Uterus (tissue), 4 donors: ENCODE measurements around the gene KDF1. TPM values are rescaled to one million over a fixed set of nuclear protein-coding genes. Genes with fewer than 3 reads are reported as not detected.
A peak's percentile ranks its signal among the peaks of the same experiment; 100 is the strongest.

ENCODE experiments used
- DNase-seq, 2 donors: peaks; one replicate each; pipeline ENCODE4 v3.0.0-alpha.2; 2019 to 2020
- H3K27ac ChIP-seq, 2 donors: fragments of 200-600 bp; sonication (generic); 1 replicate in 1 of 2; 2 replicates in 1 of 2; pipeline ENCODE4 v1.5.1; 2016 to 2018
- H3K27me3 ChIP-seq, 2 donors: fragments of 200-600 bp; sonication (generic); one replicate each; pipeline ENCODE4 v1.5.1; 2018 to 2019; ENCODE audit warnings: control low read depth in 1 of 2
- H3K36me3 ChIP-seq, 2 donors: fragments of 200-600 bp; sonication (generic); one replicate each; pipeline ENCODE4 v1.5.1; 2019; ENCODE audit warnings: control low read depth in 1 of 2
- H3K4me1 ChIP-seq, 2 donors: fragments of 200-600 bp; sonication (generic); one replicate each; pipeline ENCODE4 v1.5.1; 2018 to 2019; ENCODE audit warnings: control low read depth in 1 of 2
- H3K4me3 ChIP-seq, 2 donors: fragments of 200-600 bp; sonication (generic); 1 replicate in 1 of 2; 2 replicates in 1 of 2; pipeline ENCODE4 v1.5.1; 2018 to 2019; ENCODE audit warnings: mild to moderate bottlenecking in 1 of 2
- H3K9me3 ChIP-seq, 2 donors: fragments of 200-600 bp; sonication (generic); one replicate each; pipeline ENCODE4 v1.5.1; 2019; ENCODE audit warnings: control low read depth in 1 of 2
- CTCF ChIP-seq, 4 experiments: fragments of 200-600 bp in 2 of 4; fragments of 450-650 bp in 2 of 4; sonication (generic) in 2 of 4; IDR thresholded peaks; one replicate each; pipeline ENCODE4 v1.5.1; 2016 to 2019; ENCODE audit warnings: antibody characterized with exemption in 4 of 4, mild to moderate bottlenecking in 2 of 4, moderate library complexity in 1 of 4
- POLR2A ChIP-seq, 2 donors: fragments of 450-650 bp; IDR thresholded peaks; one replicate each; pipeline ENCODE4 v1.6.1; 2016; ENCODE audit warnings: antibody characterized with exemption in 2 of 2, mild to moderate bottlenecking in 1 of 2, moderate library complexity in 1 of 2
- intact Hi-C: fragments of 100-400 bp; cut with DNase I; formaldehyde crosslinking; loops from one replicate; pipeline ENCODE4 v1.15.1; 2023; ENCODE audit warnings: low total_unique reads
- total RNA-seq, 4 donors: library from RNA; depleted of rRNA in 3 of 4; stranded (reverse); fragments of >200 nt in 3 of 4; gene quantifications; one replicate each; pipeline versions ENCODE4 v1.1.0 to v1.2.4, GENCODE V29; 2014 to 2023
- donor health status: DM: yes; HTN: yes; CAD: no.

Gene KDF1
- total RNA-seq, 4 donors from 2014 or later, result 1.9 TPM; not detected in 3

GRCh38 chr1:26998429-26999300 is 38.4 kb upstream of the KDF1 start:
- no peaks in the 10 kb centered on the region for H3K9me3 ChIP-seq
- H3K4me3 ChIP-seq, result no peak overlapping the region
- TF ChIP-seq CTCF (IDR thresholded peaks at IDR 0.05) (no peak), POLR2A (IDR thresholded peaks at IDR 0.05) (no peak)
- H3K27ac ChIP-seq, result peak overlapping the region; percentile 78 to 86
- intact Hi-C loops, result loop anchor here (5.0 kb wide), 1 partner anchor 99 kb away; no protein-coding TSS in a partner anchor
- no peaks in the 10 kb centered on the region for H3K27me3 ChIP-seq
- DNase-seq, result no peak
- H3K4me1 ChIP-seq, result peaks cover 0 to 9% of the 10 kb centered on the region in 2 donors
- H3K36me3 ChIP-seq, result no peaks in the 10 kb centered on the region

- Histone ChIP-seq H3K9me3 (no peaks in the 10 kb centered on the region), H3K27ac (no peak overlapping the region), H3K36me3 (no peaks in the 10 kb centered on the region), H3K4me3 (no peak overlapping the region), H3K27me3 (no peaks in the 10 kb centered on the region), H3K4me1 (peaks cover 0 to 9% of the 10 kb centered on the region in 2 donors)
- intact Hi-C loops, result loop anchor here (2.0 to 5.0 kb wide), 2 partner anchors 48 to 101 kb away; no protein-coding TSS in a partner anchor
- no peak for DNase-seq
- TF ChIP-seq POLR2A (IDR thresholded peaks at IDR 0.05), result no peak
- no peak for TF ChIP-seq CTCF (IDR thresholded peaks at IDR 0.05)
These were observed 36.4 kb upstream of the KDF1 start for GRCh38 chr1:26996665-26997064.

GRCh38 chr1:26996024-26996423 is 35.8 kb upstream of the KDF1 start:
- H3K4me1 ChIP-seq, result peaks cover 0 to 9% of the 10 kb centered on the region in 2 donors
- no peak for DNase-seq
- H3K27ac ChIP-seq, result no peak overlapping the region
- H3K9me3 ChIP-seq, result no peaks in the 10 kb centered on the region
- no peak overlapping the region for H3K4me3 ChIP-seq
- TF ChIP-seq CTCF (IDR thresholded peaks at IDR 0.05) (no peak), POLR2A (IDR thresholded peaks at IDR 0.05) (no peak)
- intact Hi-C loops, result loop anchor here (2.0 to 5.0 kb wide), 2 partner anchors 49 to 101 kb away; no protein-coding TSS in a partner anchor
- H3K36me3 ChIP-seq, result no peaks in the 10 kb centered on the region
- H3K27me3 ChIP-seq, result no peaks in the 10 kb centered on the region

GRCh38 chr1:26994787-26995517 is 34.7 kb upstream of the KDF1 start:
- no peaks in the 10 kb centered on the region for H3K36me3 ChIP-seq
- no peak for TF ChIP-seq CTCF (IDR thresholded peaks at IDR 0.05)
- TF ChIP-seq POLR2A (IDR thresholded peaks at IDR 0.05), result no peak
- no peak for DNase-seq
- intact Hi-C loops, result loop anchor here (5.0 kb wide), 1 partner anchor 102 kb away; no protein-coding TSS in a partner anchor
- peak overlapping the region; percentile 41 to 69 for H3K4me3 ChIP-seq
- no peaks in the 10 kb centered on the region for H3K27me3 ChIP-seq
- H3K4me1 ChIP-seq, result peaks cover 0 to 4% of the 10 kb centered on the region in 2 donors
- peak overlapping the region in 1 of 2 donors; percentile 48 for H3K27ac ChIP-seq
- no peaks in the 10 kb centered on the region for H3K9me3 ChIP-seq
